Fibroblast of skin of scalp (primary cell): ENCODE measurements around the gene SORCS1.
"Not testable (repeated sequence)": the region's sequence is repeated elsewhere in the genome, so short reads cannot be mapped to it uniquely, and the experiment has no call there.

Source experiments
- DNase-seq: peaks from one replicate; pipeline ENCODE4 v3.0.0-alpha.2; 2013

SORCS1 gene

GRCh38 chr10:107043461-107043860 is 121.0 kb downstream of the SORCS1 start:
- no peak for DNase-seq

DNA sequence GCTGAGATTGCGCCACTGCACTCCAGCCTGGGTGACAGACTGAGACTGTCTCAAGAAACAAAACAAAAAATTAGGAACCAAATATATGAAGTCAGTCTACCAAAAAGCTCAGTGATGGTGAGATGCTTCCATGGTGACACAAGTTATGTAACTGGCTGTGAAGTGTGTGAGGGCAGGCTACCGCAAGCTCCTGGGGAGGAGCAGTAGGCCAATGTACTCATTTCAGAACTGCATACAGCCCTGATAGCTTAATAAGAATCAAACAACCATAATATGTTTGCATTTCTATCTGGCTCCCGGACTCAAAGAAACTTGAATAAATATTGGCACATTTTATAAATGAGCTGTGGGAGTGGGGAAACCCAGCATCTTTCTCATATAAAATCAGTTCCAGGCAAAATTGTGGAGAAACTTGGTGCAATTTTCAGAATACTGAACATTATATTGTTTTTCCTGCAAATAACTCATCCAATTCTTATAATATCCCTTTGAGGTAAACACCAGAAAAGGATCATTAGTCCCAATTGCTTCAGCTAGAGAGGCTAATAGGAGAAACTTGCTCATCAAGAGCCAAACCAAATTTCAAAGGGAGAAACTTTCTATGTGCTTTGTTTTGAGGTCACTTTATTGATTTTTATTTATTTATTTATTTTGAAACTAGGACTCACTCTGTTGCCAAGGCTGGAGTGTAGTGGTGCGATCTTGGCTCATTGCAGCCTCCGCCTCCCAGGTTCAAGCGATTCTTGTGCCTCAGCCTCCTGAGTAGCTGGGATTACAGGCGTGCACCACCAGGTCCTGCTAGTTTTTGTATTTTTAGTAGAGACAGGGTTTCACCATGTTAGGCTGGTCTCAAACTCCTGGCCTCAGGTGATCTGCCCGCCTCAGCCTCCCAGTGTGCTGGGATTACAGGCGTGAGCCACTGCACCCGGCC is 127.0 kb downstream of the SORCS1 start:
- DNase-seq = no peak

GRCh38 chr10:107033799-107034422 is 130.6 kb downstream of the SORCS1 start:
- DNase-seq = no peak

- DNase-seq = no peak
Observed at GRCh38 chr10:107032700-107033401, 131.7 kb downstream of the SORCS1 start.

GRCh38 chr10:107031931-107032699 is 132.4 kb downstream of the SORCS1 start:
- peak; percentile 12 for DNase-seq

GRCh38 chr10:107028236-107028635 is 136.3 kb downstream of the SORCS1 start:
- DNase-seq = no peak

- no peak for DNase-seq
Observed at GRCh38 chr10:107025676-107026075, 138.8 kb downstream of the SORCS1 start.

DNA sequence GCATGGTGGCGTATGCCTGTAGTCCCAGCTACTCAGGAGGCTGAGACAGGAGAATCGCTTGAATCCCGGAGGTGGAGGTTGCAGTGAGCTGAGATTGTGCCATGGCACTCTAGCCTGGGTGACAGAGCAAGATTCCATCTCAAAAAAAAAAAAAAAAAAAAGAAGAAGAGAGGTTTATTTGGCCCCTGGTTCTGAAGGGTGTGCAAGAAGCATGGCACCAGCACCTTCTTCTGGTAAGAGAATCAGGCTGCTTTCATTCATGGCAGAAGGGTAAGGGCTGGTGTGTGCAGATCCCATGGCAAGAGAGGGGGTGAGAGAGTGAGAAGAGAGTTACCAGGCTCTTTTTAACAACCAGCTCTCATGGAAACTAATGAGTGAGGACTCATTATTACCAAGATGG is 140.5 kb downstream of the SORCS1 start:
- not testable (repeated sequence) for DNase-seq

GRCh38 chr10:107022600-107023354 is 141.7 kb downstream of the SORCS1 start:
- peak; percentile 0 for DNase-seq

- DNase-seq = no peak
Observed at GRCh38 chr10:107019154-107019553, 145.4 kb downstream of the SORCS1 start.

GRCh38 chr10:107013258-107014006 is 151.1 kb downstream of the SORCS1 start:
- no peak for DNase-seq

DNA sequence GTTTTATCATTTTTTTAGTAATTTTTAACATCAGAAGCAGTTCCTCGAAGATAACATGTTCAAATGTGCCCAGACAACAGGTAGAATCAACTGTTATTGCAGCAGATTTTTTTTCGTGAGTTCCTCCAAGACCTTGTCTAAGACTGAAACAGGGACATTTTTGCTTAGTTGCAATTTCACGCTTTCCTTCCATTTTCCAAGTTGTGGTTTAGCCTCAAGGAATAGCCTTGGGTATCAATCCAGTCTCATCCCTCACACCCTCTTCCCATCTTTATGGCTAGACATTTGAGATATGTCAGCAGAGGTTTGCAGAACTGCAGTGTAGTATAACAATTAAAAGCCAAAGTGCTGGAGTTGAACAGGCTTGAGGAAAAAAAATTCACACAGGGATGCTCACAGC is 152.5 kb downstream of the SORCS1 start:
- DNase-seq = no peak

GRCh38 chr10:107011105-107011504 is 153.4 kb downstream of the SORCS1 start:
- no peak for DNase-seq

GRCh38 chr10:107010531-107010930 is 154.0 kb downstream of the SORCS1 start:
- no peak for DNase-seq

DNA sequence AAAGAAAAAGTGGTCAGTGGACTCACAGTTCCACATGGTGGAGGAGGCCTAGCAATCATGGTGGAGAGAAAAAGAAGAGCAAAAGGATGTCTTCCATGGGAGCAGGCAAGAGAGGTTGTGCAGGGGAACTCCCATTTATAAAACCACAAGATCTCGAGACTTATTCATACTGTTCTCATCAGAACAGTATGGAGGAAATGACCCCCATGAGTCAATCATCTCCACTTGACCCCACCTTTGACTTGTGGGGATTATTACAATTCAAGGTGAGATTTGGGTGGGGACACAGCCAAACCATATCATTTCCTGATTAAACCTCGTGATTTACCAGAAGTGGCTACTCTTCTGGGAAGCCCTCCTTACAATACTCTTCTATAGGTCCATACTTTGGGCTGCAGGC is 160.1 kb downstream of the SORCS1 start:
- no peak for DNase-seq

DNA sequence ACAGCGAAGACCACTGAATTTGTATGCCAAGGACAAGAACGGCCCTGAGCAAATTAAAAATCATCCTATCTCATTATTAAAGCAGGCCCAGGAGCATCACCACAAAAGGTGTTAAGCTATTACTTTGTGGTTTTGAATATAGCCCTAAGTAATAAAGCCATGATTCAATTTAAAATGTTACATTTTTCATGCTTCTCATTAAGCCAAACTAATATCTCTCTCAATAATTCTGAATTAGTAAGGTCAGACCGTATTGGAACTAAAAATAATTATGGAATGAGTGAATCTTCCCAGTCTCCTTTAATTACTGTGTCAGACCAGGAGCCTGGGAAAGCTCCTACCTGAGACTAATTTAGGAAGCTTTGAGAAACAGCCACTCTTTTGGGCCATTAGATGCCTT is 162.4 kb downstream of the SORCS1 start:
- no peak for DNase-seq

- DNase-seq = no peak
Observed at GRCh38 chr10:106999118-106999707, 165.3 kb downstream of the SORCS1 start.

- no peak for DNase-seq
Observed at GRCh38 chr10:106997721-106998120, 166.8 kb downstream of the SORCS1 start.

GRCh38 chr10:106996510-106996909 is 168.0 kb downstream of the SORCS1 start:
- no peak for DNase-seq

DNA sequence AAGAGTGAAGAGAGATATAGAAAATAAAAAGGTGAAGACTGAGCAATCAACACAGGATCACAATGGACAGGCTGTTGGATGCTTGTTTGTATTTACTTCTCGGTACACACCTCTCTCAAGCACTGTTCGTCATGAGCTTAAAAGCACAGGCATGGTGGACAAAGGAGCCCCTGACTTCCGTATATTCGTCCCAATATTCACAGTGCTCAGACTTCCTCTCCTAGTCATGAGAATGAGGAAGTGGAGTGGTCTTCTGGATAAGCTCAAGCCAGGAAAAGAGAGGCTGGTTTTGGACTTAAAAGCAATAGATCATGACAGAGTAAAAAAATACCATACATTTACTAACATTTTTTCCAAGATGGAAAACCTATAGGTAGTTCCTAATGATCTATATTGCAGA is 172.5 kb downstream of the SORCS1 start:
- DNase-seq = no peak

GRCh38 chr10:106991091-106991490 is 173.4 kb downstream of the SORCS1 start:
- no peak for DNase-seq
